ENCODE measurements around the gene RUNX1. TPM values are rescaled to one million over a fixed set of nuclear protein-coding genes. Genes with fewer than 3 reads are reported as not detected.

Gene RUNX1
- total and polyA plus RNA-seq, 2 donors (not counting 3 experiments of a cell fraction or from before 2014, with no cell fraction given), result 4.6 to 17.9 TPM

GRCh38 chr21:35084869-35085268, 35.8 kb upstream of the RUNX1 start:
- Histone ChIP-seq H4K20me1 (replicated peaks; ENCODE audit: control insufficient read depth, extremely low read depth, insufficient read depth, low read length) (no peaks in the 10 kb centered on the region), H3K4me3 (replicated peaks in 1 of 3; ENCODE audit: insufficient read depth in 1 of 3, low read depth in 1 of 3, low read length in 3 of 3) (no peak overlapping the region), H3K9me3 (replicated peaks; ENCODE audit: control insufficient read depth, insufficient read depth, low read length) (no peaks in the 10 kb centered on the region), H3K4me1 (ENCODE audit: control insufficient read depth, extremely low read depth, insufficient read depth, low read length) (peaks cover 25% of the 10 kb centered on the region), H3K27me3 (ENCODE audit: control insufficient read depth in 2 of 2, insufficient read depth in 2 of 2, low read length in 2 of 2) (no peaks in the 10 kb centered on the region), H3K9me1 (replicated peaks; ENCODE audit: control insufficient read depth, extremely low read depth, insufficient read depth, low read length) (no peaks in the 10 kb centered on the region), H3K27ac (ENCODE audit: insufficient read depth, low read depth, low read length) (peak overlapping the region; percentile 77), H3K36me3 (ENCODE audit: control insufficient read depth in 2 of 2, extremely low read depth in 1 of 2, insufficient read depth in 2 of 2, low read length in 2 of 2) (no peaks in the 10 kb centered on the region), H3K4me2 (ENCODE audit: insufficient read depth, low read length) (peak overlapping the region; percentile 59), H2AFZ (ENCODE audit: low read depth, low read length) (no peak overlapping the region), H3K9ac (replicated peaks; ENCODE audit: extremely low read depth, insufficient read depth, low read length) (peak overlapping the region; percentile 44), H3K79me2 (ENCODE audit: control insufficient read depth, insufficient read depth, low read length) (no peaks in the 10 kb centered on the region)
- no TSS peak for BruUV-seq (replicated peaks)
- CTCF ChIA-PET, result interaction anchor here (0.6 to 2.0 kb wide), 7 partner anchors 9 to 1059 kb away, joined by 3 to 8 read pairs (median 5); no protein-coding TSS in a partner anchor
- TF ChIP-seq POLR2A (IDR thresholded peaks at IDR 0.05; ENCODE audit: low read depth, low read length) (no peak), EZH2 (IDR thresholded peaks at IDR 0.05; ENCODE audit: borderline replicate concordance, low read depth, low read length, severe bottlenecking) (no peak), GATA2 (IDR thresholded peaks at IDR 0.05; ENCODE audit: insufficient read depth, insufficient read length, low read depth, low read length) (peak; percentile 88), CTCF (IDR thresholded peaks at IDR 0.05; ENCODE audit: extremely low read depth in 1 of 2, insufficient read depth in 1 of 2, low read depth in 1 of 2, low read length in 2 of 2) (no peak), JUN (IDR thresholded peaks at IDR 0.05; ENCODE audit: borderline replicate concordance, insufficient read depth, insufficient read length, low read depth) (peak; percentile 86), FOS (IDR thresholded peaks at IDR 0.05; ENCODE audit: borderline replicate concordance, insufficient read depth, low read length) (peak; percentile 86), MAX (IDR thresholded peaks at IDR 0.05; ENCODE audit: insufficient read depth, insufficient read length) (no peak), POLR2AphosphoS5 (IDR thresholded peaks at IDR 0.05; ENCODE audit: insufficient read depth, low read depth, low read length) (no peak), MYC (IDR thresholded peaks at IDR 0.05; ENCODE audit: low read depth, low read length) (no peak)
- FAIRE-seq, result peak; percentile 91
- intact Hi-C loops (cut with micrococcal nuclease) (loop anchor here (1.0 to 5.0 kb wide), 3 partner anchors 38 to 315 kb away; no protein-coding TSS in a partner anchor), dilution Hi-C loops (cut with MboI; ENCODE audit: extremely low pct_ligation_motif_present, low sequenced_read_pairs) (no loop called here)
- DNase-seq (ENCODE audit: low read depth, low spot score), result peak; percentile 73
- POLR2A ChIA-PET, result no interaction called here

Data from endothelial cell of umbilical vein (primary cell).